Stimulated activated naive B cell treated with anti-CD40 and anti-IgM and Interleukin-4, amounts not matched to agents 10 μg/mL and 1 μg/mL and 100 μg/mL, for 72 hours (primary cell): ENCODE measurements around the gene TOP3B.
"Not testable (repeated sequence)": the region's sequence is repeated elsewhere in the genome, so short reads cannot be mapped to it uniquely, and the experiment has no call there.

Experiments
- ATAC-seq, 2 donors: fragments of 150-1000 bp; cut with Tn5 transposase; replicated peaks; 2 replicates each; pipeline ENCODE4 v1.10.0; 2021; ENCODE audit warnings: moderate library complexity in 1 of 2
- DNase-seq: peaks from one replicate; pipeline ENCODE4 v3.0.0; 2021
- H3K27ac Mint-ChIP-seq: one replicate; pipeline ENCODE4 v1.8.0; 2022; ENCODE audit warnings: mild to moderate bottlenecking, mixed read lengths
- H3K27me3 Mint-ChIP-seq, 2 donors: one replicate each; pipeline ENCODE4 v1.8.0; 2022; ENCODE audit warnings: mixed read lengths in 2 of 2
- H3K36me3 Mint-ChIP-seq, 2 donors: one replicate each; pipeline ENCODE4 v1.8.0; 2022; ENCODE audit warnings: mixed read lengths in 2 of 2, mild to moderate bottlenecking in 1 of 2
- H3K4me1 Mint-ChIP-seq, 2 donors: one replicate each; pipeline ENCODE4 v1.8.0; 2022; ENCODE audit warnings: mixed read lengths in 2 of 2, mild to moderate bottlenecking in 1 of 2
- H3K4me3 Mint-ChIP-seq, 2 donors: one replicate each; pipeline ENCODE4 v1.8.0; 2022; ENCODE audit warnings: mild to moderate bottlenecking in 2 of 2, mixed read lengths in 2 of 2, moderate library complexity in 1 of 2
- H3K9me3 Mint-ChIP-seq, 2 donors: one replicate each; pipeline ENCODE4 v1.8.0; 2022; ENCODE audit warnings: mixed read lengths in 2 of 2, mild to moderate bottlenecking in 1 of 2

Gene TOP3B

GRCh38 chr22:21944871-21945270 is 37.7 kb downstream of the TOP3B start:
- DNase-seq (no peak), ATAC-seq (no peak)
- no peaks in the 10 kb centered on the region for H3K27me3 Mint-ChIP-seq
- H3K27ac Mint-ChIP-seq = no peak overlapping the region
- H3K4me3 Mint-ChIP-seq = no peak overlapping the region
- peaks cover 24 to 38% of the 10 kb centered on the region in 2 donors for H3K36me3 Mint-ChIP-seq
- H3K9me3 Mint-ChIP-seq = no peaks in the 10 kb centered on the region
- peaks cover 30 to 55% of the 10 kb centered on the region in 2 donors for H3K4me1 Mint-ChIP-seq

DNA sequence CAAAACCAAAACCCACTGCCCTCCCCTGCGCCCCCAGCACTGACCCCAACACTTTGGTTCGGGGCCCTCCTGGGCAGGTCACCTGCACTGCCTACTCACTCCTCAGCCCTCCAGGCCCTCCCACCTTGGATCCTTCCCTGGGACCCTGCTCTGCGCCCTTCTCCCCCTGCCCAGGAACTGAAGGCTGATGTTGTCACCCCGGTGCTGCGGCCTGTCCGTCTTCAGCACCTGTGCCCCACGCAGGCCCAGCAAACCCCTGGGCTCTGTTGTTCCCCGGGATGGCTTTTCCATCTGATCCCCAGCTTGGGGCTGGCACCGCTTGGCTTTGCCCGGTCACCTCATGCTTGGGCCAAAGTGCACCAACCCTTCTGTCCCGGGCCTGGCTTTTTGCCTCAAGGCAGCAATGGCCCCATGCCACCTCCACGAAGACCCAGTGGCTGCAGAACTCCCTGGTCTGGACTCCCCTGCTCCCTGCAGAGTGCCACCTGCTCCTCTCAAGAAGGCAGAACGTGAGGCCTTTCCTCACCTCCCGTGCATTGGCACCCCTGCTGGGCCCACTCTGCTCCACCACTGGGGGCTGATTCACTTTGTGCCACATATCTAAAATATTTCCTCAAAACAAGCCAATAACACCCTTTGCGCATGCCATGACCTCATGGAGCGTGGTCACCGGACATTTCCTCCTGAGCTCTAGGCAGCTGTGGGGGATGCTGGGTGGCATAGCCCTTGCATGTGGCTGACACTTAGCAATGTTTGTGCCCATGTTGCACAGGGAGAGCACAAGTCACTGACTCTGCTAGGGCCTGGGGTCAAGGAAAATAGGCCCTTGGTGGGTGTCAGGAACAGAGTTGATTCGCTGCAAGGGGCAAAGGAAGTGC is 38.8 kb downstream of the TOP3B start:
- ATAC-seq = no peak
- Mint-ChIP-seq H3K27ac (peak overlapping the region; percentile 53), H3K36me3 (peaks cover 30 to 42% of the 10 kb centered on the region in 2 donors)

DNA sequence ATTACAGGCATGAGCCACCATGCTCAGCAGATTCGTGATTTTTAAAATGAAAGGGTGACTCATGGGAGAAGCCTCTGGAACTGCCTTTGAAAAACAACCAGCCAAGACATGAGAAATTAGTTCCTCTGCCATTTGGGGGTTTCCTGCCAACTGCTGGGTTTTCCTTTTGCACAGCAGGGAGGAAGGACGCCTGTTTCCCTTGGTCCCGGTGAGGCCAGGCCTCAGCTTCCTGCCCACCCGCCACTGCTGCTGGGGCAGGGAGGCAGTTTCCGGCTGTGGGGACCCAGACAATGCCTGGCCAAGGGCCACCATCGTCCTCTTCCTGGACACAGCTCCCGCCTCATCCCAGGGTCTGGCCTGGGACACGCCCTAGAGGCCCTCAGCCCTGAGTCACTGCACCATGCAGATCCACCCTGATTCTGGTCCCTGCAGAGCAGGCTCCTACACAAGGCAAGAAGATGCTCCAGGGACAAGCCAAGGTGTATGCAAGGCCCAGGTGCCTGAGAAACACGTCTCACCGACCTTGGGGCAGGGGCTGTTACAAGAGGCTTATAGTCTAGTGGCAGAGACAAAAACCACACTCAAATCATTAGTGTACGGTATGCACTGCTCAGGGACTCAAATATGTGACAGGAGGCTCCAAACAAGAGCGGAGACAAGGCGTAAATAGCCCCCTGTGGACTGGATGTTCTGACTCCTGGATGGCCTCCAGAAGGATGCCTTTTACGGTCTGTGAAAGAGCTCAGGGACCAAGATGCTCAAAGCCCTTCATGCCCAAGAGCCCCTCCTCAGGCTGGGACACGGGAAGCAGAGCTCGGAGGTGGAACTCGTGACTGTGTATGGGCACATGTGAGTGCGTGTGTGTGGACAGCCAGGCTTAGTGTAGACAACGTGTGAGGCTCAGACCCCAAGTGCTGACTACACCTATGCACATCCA is 39.9 kb downstream of the TOP3B start:
- Mint-ChIP-seq H3K9me3 (no peaks in the 10 kb centered on the region), H3K27me3 (no peaks in the 10 kb centered on the region), H3K36me3 (peaks cover 30 to 47% of the 10 kb centered on the region in 2 donors), H3K27ac (peak overlapping the region; percentile 83), H3K4me1 (peaks cover 42 to 59% of the 10 kb centered on the region in 2 donors), H3K4me3 (peak overlapping the region; percentile 23 to 31)
- ATAC-seq = peak in 1 of 2 donors; percentile 9
- DNase-seq = no peak

More for the DNA sequence above, 38.8 kb downstream of the TOP3B start:
- H3K4me1 Mint-ChIP-seq = peaks cover 37 to 59% of the 10 kb centered on the region in 2 donors
- H3K9me3 Mint-ChIP-seq = no peaks in the 10 kb centered on the region
- H3K27me3 Mint-ChIP-seq = no peaks in the 10 kb centered on the region
- no peak overlapping the region for H3K4me3 Mint-ChIP-seq
- no peak for DNase-seq

DNA sequence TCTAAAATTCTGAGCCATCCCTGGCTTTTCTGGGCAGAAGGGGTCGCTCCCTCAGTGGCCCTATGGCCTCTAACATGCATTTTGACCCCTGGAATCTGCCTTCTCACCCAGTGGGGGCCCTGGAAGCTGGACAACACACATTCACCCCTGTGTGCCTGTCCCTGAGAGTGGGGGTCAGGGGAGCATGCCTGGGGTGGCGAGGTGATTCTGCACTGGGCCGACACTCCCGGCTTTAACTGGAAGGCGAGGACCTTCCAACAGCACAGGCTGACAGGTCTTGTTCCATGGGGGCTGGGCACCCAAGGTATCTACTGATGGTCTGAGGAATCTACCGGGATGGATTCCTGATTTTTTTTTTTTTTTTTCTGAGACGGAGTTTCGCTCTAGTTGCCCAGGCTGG is 40.7 kb downstream of the TOP3B start:
- H3K4me1 Mint-ChIP-seq = peaks cover 45 to 59% of the 10 kb centered on the region in 2 donors
- ATAC-seq = no peak
- H3K4me3 Mint-ChIP-seq = no peak overlapping the region
- DNase-seq = no peak
- no peaks in the 10 kb centered on the region for H3K9me3 Mint-ChIP-seq
- peak overlapping the region; percentile 83 for H3K27ac Mint-ChIP-seq
- peaks cover 30 to 51% of the 10 kb centered on the region in 2 donors for H3K36me3 Mint-ChIP-seq
- H3K27me3 Mint-ChIP-seq = no peaks in the 10 kb centered on the region

- H3K27ac Mint-ChIP-seq = peak overlapping the region; percentile 96
- ATAC-seq = no peak
- H3K27me3 Mint-ChIP-seq = no peaks in the 10 kb centered on the region
- no peak overlapping the region for H3K4me3 Mint-ChIP-seq
- no peaks in the 10 kb centered on the region for H3K9me3 Mint-ChIP-seq
- DNase-seq = no peak
- H3K4me1 Mint-ChIP-seq = peaks cover 52 to 72% of the 10 kb centered on the region in 2 donors
- peaks cover 35 to 52% of the 10 kb centered on the region in 2 donors for H3K36me3 Mint-ChIP-seq
These were observed 42.1 kb downstream of the TOP3B start for GRCh38 chr22:21940521-21940920.

DNA sequence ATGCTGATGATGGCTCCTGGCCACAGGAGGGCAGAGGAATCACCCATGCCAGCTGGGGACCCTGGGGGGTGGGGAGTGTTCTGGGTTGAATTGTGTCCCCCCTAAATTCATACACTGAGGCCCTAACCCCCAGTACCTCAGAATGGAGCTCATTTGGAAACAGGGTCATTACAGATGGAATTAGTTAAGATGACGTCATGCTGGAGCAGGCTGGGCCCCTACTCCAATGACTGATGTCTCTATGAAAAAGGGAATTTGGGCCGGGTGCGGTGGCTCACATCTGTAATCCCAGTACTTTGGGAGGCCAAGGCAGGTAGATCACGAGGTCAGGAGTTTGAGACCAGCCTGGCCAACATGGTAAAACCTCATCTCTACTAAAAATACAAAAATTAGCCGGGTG is 42.7 kb downstream of the TOP3B start:
- not testable (repeated sequence) for H3K27me3 Mint-ChIP-seq, H3K4me3 Mint-ChIP-seq, DNase-seq, ATAC-seq, H3K9me3 Mint-ChIP-seq
- Mint-ChIP-seq H3K36me3 (peaks cover 30 to 49% of the 10 kb centered on the region in 2 donors), H3K27ac (peak overlapping the region; percentile 96), H3K4me1 (peaks cover 52 to 78% of the 10 kb centered on the region in 2 donors)

GRCh38 chr22:21939461-21939913 is 43.1 kb downstream of the TOP3B start:
- no peak for DNase-seq
- H3K36me3 Mint-ChIP-seq = peaks cover 28 to 50% of the 10 kb centered on the region in 2 donors
- peak overlapping the region; percentile 96 for H3K27ac Mint-ChIP-seq
- peaks cover 52 to 78% of the 10 kb centered on the region in 2 donors for H3K4me1 Mint-ChIP-seq
- no peaks in the 10 kb centered on the region for H3K9me3 Mint-ChIP-seq
- ATAC-seq = peak; percentile 3 to 4
- peak overlapping the region; percentile 79 to 88 for H3K4me3 Mint-ChIP-seq
- no peaks in the 10 kb centered on the region for H3K27me3 Mint-ChIP-seq

DNA sequence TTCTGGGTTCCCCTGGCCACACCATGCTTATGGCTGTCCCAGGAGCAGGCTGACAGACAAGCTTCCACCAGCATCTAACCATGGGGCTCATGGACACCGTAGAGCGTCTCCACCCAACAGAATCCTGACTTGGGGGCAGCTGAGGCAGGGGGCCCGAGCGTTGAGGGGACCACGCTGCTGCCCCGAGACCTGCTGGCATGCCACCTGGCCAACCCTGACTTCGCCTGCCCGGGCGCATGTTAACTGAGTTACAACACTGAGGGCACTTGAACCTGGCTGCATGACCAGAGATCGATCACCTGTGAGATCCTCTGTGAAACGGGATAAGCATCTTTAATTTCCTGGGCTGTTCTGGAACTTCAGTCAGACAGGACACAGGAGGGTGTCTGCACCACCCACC is 43.7 kb downstream of the TOP3B start:
- Mint-ChIP-seq H3K4me1 (peaks cover 52 to 78% of the 10 kb centered on the region in 2 donors), H3K27me3 (no peaks in the 10 kb centered on the region), H3K36me3 (peaks cover 25 to 46% of the 10 kb centered on the region in 2 donors), H3K27ac (peak overlapping the region; percentile 96), H3K4me3 (peak overlapping the region; percentile 88 to 89), H3K9me3 (no peaks in the 10 kb centered on the region)
- no peak for DNase-seq
- no peak for ATAC-seq

- peaks cover 52 to 78% of the 10 kb centered on the region in 2 donors for H3K4me1 Mint-ChIP-seq
These were observed 44.3 kb downstream of the TOP3B start for GRCh38 chr22:21938071-21938822.

GRCh38 chr22:21937821-21938070 is 44.8 kb downstream of the TOP3B start:
- H3K4me3 Mint-ChIP-seq = peak overlapping the region; percentile 88 to 89
- ATAC-seq (no peak), DNase-seq (no peak)
- H3K27ac Mint-ChIP-seq = peak overlapping the region; percentile 96
- H3K36me3 Mint-ChIP-seq = peaks cover 29 to 49% of the 10 kb centered on the region in 2 donors
- no peaks in the 10 kb centered on the region for H3K9me3 Mint-ChIP-seq
- H3K27me3 Mint-ChIP-seq = no peaks in the 10 kb centered on the region
- H3K4me1 Mint-ChIP-seq = peaks cover 48 to 75% of the 10 kb centered on the region in 2 donors

More at GRCh38 chr22:21938071-21938822, 44.3 kb downstream of the TOP3B start:
- DNase-seq = peak; percentile 86
- no peaks in the 10 kb centered on the region for H3K27me3 Mint-ChIP-seq
- no peaks in the 10 kb centered on the region for H3K9me3 Mint-ChIP-seq
- peaks cover 29 to 48% of the 10 kb centered on the region in 2 donors for H3K36me3 Mint-ChIP-seq
- H3K4me3 Mint-ChIP-seq = peak overlapping the region; percentile 88 to 89
- H3K27ac Mint-ChIP-seq = peak overlapping the region; percentile 96
- ATAC-seq = peak; percentile 92 to 93

DNA sequence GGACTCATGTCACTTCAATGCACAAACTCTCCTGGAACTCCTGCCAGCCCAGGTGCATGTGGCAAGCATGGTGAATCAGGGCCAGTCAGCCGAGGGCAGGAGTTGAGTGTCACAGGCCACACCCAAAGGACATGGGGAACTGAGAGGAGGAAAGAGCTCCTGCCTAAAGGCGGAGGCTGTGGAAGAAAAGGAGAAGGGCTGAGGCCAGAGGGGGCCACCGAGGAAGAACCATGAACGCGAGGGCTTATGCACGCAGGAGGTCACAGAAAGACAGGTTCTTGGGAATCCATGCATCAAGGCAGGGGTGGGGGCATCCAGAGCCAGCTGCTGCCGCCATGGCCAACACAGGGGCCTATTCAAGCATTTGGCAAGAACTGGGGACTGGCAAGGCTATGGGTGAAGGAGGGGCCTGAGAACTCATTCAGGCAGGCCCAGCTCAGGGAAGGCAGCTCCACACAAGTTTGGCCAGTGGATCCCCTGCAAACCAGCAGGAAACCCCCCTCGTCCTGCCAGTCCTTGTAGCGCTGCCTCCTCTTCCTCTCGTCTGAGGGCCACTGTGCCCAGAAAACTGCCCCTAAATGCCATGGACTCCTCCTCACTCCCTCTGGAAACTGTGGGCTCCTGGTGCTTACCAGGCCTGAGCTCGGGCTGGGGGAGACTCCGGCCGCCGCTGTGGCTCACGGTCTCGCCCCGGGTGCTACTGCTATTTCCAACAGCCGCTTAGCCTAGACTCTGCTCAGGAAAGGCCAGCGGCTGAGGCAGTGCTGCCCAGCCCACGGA is 45.4 kb downstream of the TOP3B start:
- no peak for DNase-seq
- H3K27me3 Mint-ChIP-seq = no peaks in the 10 kb centered on the region
- peaks cover 43 to 70% of the 10 kb centered on the region in 2 donors for H3K4me1 Mint-ChIP-seq
- peak overlapping the region; percentile 96 for H3K27ac Mint-ChIP-seq
- H3K36me3 Mint-ChIP-seq = peaks cover 27 to 54% of the 10 kb centered on the region in 2 donors
- ATAC-seq = peak in 1 of 2 donors; percentile 13
- peak overlapping the region; percentile 88 to 89 for H3K4me3 Mint-ChIP-seq
- no peaks in the 10 kb centered on the region for H3K9me3 Mint-ChIP-seq

DNA sequence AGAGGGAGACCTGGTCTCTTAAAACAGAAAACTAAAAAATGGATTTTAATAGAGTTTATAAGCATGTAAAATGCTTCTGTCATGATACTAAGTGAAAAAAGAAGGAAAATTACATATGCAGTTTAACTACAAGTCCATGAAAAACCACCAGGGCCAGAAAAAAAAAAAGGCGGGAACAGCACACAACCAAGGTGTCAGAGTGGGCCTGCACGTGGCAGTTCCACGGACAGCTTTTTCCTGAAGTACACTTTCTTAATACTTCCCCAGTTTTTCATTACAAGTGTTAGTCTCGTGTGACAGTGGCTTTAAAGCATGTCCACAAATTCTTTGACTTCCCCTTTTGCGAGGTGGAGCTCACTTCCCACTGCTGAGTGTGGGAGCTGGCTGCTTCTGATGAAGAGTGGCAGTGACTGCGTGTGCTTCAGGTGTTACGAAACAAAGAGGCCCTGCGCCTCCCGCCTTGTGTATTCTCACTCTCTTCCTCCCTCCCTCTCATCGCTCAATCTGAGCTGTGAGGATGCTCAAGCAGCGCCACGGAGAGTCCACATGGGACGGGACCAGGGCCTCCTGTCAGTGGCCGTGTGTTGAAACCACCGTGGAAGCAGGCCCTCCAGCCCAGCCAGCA is 46.3 kb downstream of the TOP3B start:
- Mint-ChIP-seq H3K36me3 (peaks cover 25 to 51% of the 10 kb centered on the region in 2 donors), H3K4me1 (peaks cover 39 to 61% of the 10 kb centered on the region in 2 donors), H3K4me3 (peak overlapping the region in 1 of 2 donors; percentile 43), H3K27me3 (no peaks in the 10 kb centered on the region), H3K9me3 (no peaks in the 10 kb centered on the region), H3K27ac (peak overlapping the region; percentile 47)
- DNase-seq = no peak
- peak in 1 of 2 donors; percentile 10 for ATAC-seq

GRCh38 chr22:21933910-21934309 is 48.7 kb downstream of the TOP3B start:
- H3K9me3 Mint-ChIP-seq = no peaks in the 10 kb centered on the region
- no peaks in the 10 kb centered on the region for H3K27me3 Mint-ChIP-seq
- peaks cover 26 to 40% of the 10 kb centered on the region in 2 donors for H3K4me1 Mint-ChIP-seq
- H3K4me3 Mint-ChIP-seq = no peak overlapping the region
- DNase-seq (no peak), ATAC-seq (no peak)
- no peak overlapping the region for H3K27ac Mint-ChIP-seq
- peaks cover 30 to 62% of the 10 kb centered on the region in 2 donors for H3K36me3 Mint-ChIP-seq
